Liver (tissue), 9 donors: Measurements from ENCODE around the gene FEM1B. TPM values are rescaled to one million over a fixed set of nuclear protein-coding genes. Genes with fewer than 3 reads are reported as not detected.

Source experiments
- DNase-seq: peaks from one replicate; pipeline ENCODE4 v3.0.0-alpha.2; 2017; ENCODE audit warnings: low spot score
- H3K27ac ChIP-seq, 2 donors: one replicate each; pipeline ENCODE4 v1.7.0; 2013; ENCODE audit warnings: inconsistent platforms in 2 of 2, low read length in 2 of 2, control low read depth in 1 of 2, low read depth in 1 of 2, mild to moderate bottlenecking in 1 of 2
- H3K27me3 ChIP-seq, 4 donors: one replicate each; pipeline versions ENCODE4 v1.6.1 to v1.7.0; 2013; ENCODE audit warnings: low read length in 3 of 4, inconsistent platforms in 1 of 4, mild to moderate bottlenecking in 1 of 4, moderate library complexity in 1 of 4; ENCODE audit not compliant: control insufficient read depth in 4 of 4, insufficient read depth in 4 of 4
- H3K36me3 ChIP-seq, 4 donors: one replicate each; pipeline versions ENCODE4 v1.6.1 to v1.7.0; 2013; ENCODE audit warnings: low read length in 3 of 4, mild to moderate bottlenecking in 3 of 4, low read depth in 1 of 4, moderate library complexity in 1 of 4; ENCODE audit not compliant: control insufficient read depth in 4 of 4, insufficient read depth in 3 of 4
- H3K4me1 ChIP-seq, 4 donors: one replicate each; pipeline versions ENCODE4 v1.6.1 to v1.7.0; 2013; ENCODE audit warnings: low read length in 3 of 4, mild to moderate bottlenecking in 3 of 4, moderate library complexity in 1 of 4; ENCODE audit not compliant: control insufficient read depth in 4 of 4, insufficient read depth in 4 of 4
- H3K4me3 ChIP-seq, 3 donors: one replicate each; pipeline versions ENCODE4 v1.6.1 to v1.7.0; 2013; ENCODE audit warnings: low read length in 3 of 3, control low read depth in 1 of 3, low read depth in 1 of 3, mild to moderate bottlenecking in 1 of 3
- H3K9ac ChIP-seq, 2 donors: one replicate each; pipeline ENCODE4 v1.7.0; 2013; ENCODE audit warnings: low read length in 2 of 2, mild to moderate bottlenecking in 2 of 2, moderate library complexity in 2 of 2, control low read depth in 1 of 2, low read depth in 1 of 2
- H3K9me3 ChIP-seq, 4 donors: one replicate each; pipeline versions ENCODE4 v1.6.1 to v1.7.0; 2013; ENCODE audit warnings: low read length in 3 of 4; ENCODE audit not compliant: control insufficient read depth in 4 of 4
- ATF3 ChIP-seq: IDR thresholded peaks from 2 replicates; pipeline ENCODE4 v1.6.1; 2016; ENCODE audit warnings: antibody characterized with exemption
- CTCF ChIP-seq: fragments of 150-350 bp; IDR thresholded peaks from 2 replicates; pipeline ENCODE4 v1.5.1; 2017; ENCODE audit warnings: improper control_type of control experiment, low read depth, low read length; ENCODE audit not compliant: missing input control
- EGR1 ChIP-seq, 2 donors: IDR thresholded peaks; 2 replicates each; pipeline ENCODE4 v1.6.1; 2016 to 2018; ENCODE audit warnings: antibody characterized with exemption in 2 of 2, low read depth in 2 of 2
- FOXA1 ChIP-seq: IDR thresholded peaks from 2 replicates; pipeline ENCODE4 v1.6.1; 2016; ENCODE audit warnings: antibody characterized with exemption
- GABPA ChIP-seq, 2 donors: IDR thresholded peaks in 1 of 2; conservative IDR thresholded peaks in 1 of 2; 2 replicates each; pipeline ENCODE4 v1.6.1; 2016; ENCODE audit warnings: antibody characterized with exemption in 2 of 2, mild to moderate bottlenecking in 1 of 2, moderate library complexity in 1 of 2
- HNF4A ChIP-seq, 2 donors: conservative IDR thresholded peaks; 2 replicates each; pipeline ENCODE4 v1.6.1; 2016; ENCODE audit warnings: antibody characterized with exemption in 2 of 2, mild to moderate bottlenecking in 2 of 2
- HNF4G ChIP-seq: IDR thresholded peaks from 2 replicates; pipeline ENCODE4 v1.6.1; 2016; ENCODE audit warnings: antibody characterized with exemption
- JUND ChIP-seq, 2 donors: IDR thresholded peaks; 2 replicates each; pipeline ENCODE4 v1.6.1; 2016; ENCODE audit warnings: antibody characterized with exemption in 2 of 2
- MAX ChIP-seq: IDR thresholded peaks from 2 replicates; pipeline ENCODE4 v1.6.1; 2016; ENCODE audit warnings: antibody characterized with exemption
- NR2F2 ChIP-seq: IDR thresholded peaks from 2 replicates; pipeline ENCODE4 v1.6.1; 2016; ENCODE audit warnings: antibody characterized with exemption
- RAD21 ChIP-seq, 2 donors: IDR thresholded peaks; 2 replicates each; pipeline ENCODE4 v1.6.1; 2016; ENCODE audit warnings: antibody characterized with exemption in 2 of 2, mild to moderate bottlenecking in 2 of 2
- REST ChIP-seq: IDR thresholded peaks from 2 replicates; pipeline ENCODE4 v1.6.1; 2016; ENCODE audit warnings: antibody characterized with exemption, mild to moderate bottlenecking
- TAF1 ChIP-seq: conservative IDR thresholded peaks from 2 replicates; pipeline ENCODE4 v1.6.1; 2016; ENCODE audit warnings: antibody characterized with exemption, mild to moderate bottlenecking
- YY1 ChIP-seq: IDR thresholded peaks from 2 replicates; pipeline ENCODE4 v1.6.1; 2016; ENCODE audit warnings: antibody characterized with exemption, mild to moderate bottlenecking
- ZBTB33 ChIP-seq: IDR thresholded peaks from 2 replicates; pipeline ENCODE4 v1.6.1; 2016; ENCODE audit warnings: antibody characterized with exemption
- WGBS: extraction: QIAGEN DNeasy Blood & Tissue Kit; methylation state at CpG from one replicate; pipeline ENCODE4 v1.1.7; 2013; 5-methylcytosine and 5-hydroxymethylcytosine counted together
- polyA plus RNA-seq, 2 donors: library from polyadenylated mRNA; stranded (reverse) in 1 of 2; unstranded in 1 of 2; fragments of 200-250 nt in 1 of 2; fragments of >200 nt in 1 of 2; fragmentation: Nextera tagmentation in 1 of 2; extraction: Ambion mirVana in 1 of 2; gene quantifications; one replicate each; pipeline versions ENCODE4 v1.2.1 to v1.2.3, GENCODE V29; 2013 to 2015
- total RNA-seq, 2 donors: library from RNA; depleted of rRNA; stranded (reverse); fragments of >200 nt; gene quantifications; one replicate each; pipeline ENCODE4 v1.2.3, GENCODE V29; 2014
- donor health status: healthy.
- donor health status: healthy.
- donor health status: healthy.
- donor health status: healthy.
- donor health status: healthy.

Gene FEM1B
- total and polyA plus RNA-seq, 4 donors: 6.2 to 39.5 (median 17.8) TPM

- WGBS: 92% methylated on average over 22 of the region's 22 CpGs
These were observed 33.4 kb downstream of the FEM1B start for GRCh38 chr15:68310804-68311463.

GRCh38 chr15:68311464-68311835 is 33.9 kb downstream of the FEM1B start:
- WGBS: 96% methylated on average over 3 of the region's 3 CpGs
- DNase-seq: peak; percentile 25
- Histone ChIP-seq H3K9me3 (no peaks in the 10 kb centered on the region), H3K27me3 (no peaks in the 10 kb centered on the region), H3K4me3 (no peak overlapping the region), H3K27ac (no peak overlapping the region), H3K4me1 (peaks cover 4 to 11% (median 6%) of the 10 kb centered on the region in 4 donors), H3K9ac (no peak overlapping the region), H3K36me3 (no peaks in the 10 kb centered on the region)
- no peak for TF ChIP-seq ATF3
- TF ChIP-seq JUND (IDR thresholded peaks at IDR 0.05): no peak
- no peak for TF ChIP-seq YY1
- TF ChIP-seq HNF4G: no peak
- no peak for TF ChIP-seq CTCF
- no peak for TF ChIP-seq GABPA (IDR thresholded peaks at IDR 0.05 in 1 of 2, conservative IDR thresholded peaks at IDR 0.05 in 1 of 2)
- no peak for TF ChIP-seq ZBTB33
- no peak for TF ChIP-seq REST
- TF ChIP-seq EGR1 (IDR thresholded peaks at IDR 0.05; ENCODE audit: low read depth in 2 of 2): no peak
- TF ChIP-seq TAF1: no peak
- no peak for TF ChIP-seq FOXA1
- no peak for TF ChIP-seq HNF4A (conservative IDR thresholded peaks at IDR 0.05)
- TF ChIP-seq RAD21 (IDR thresholded peaks at IDR 0.05): no peak
- no peak for TF ChIP-seq NR2F2

More at GRCh38 chr15:68310804-68311463, 33.4 kb downstream of the FEM1B start:
- no peaks in the 10 kb centered on the region for H3K36me3 ChIP-seq
- peak; percentile 25 for DNase-seq
- H3K9me3 ChIP-seq: no peaks in the 10 kb centered on the region
- H3K4me1 ChIP-seq: peaks cover 4 to 11% (median 6%) of the 10 kb centered on the region in 4 donors
- H3K4me3 ChIP-seq: no peak overlapping the region
- no peaks in the 10 kb centered on the region for H3K27me3 ChIP-seq
- TF ChIP-seq REST: no peak
- TF ChIP-seq MAX: no peak
- TF ChIP-seq NR2F2: no peak
- TF ChIP-seq FOXA1: no peak
- TF ChIP-seq YY1: no peak
- no peak overlapping the region for H3K27ac ChIP-seq
- no peak overlapping the region for H3K9ac ChIP-seq
